WTC11 (cell line): ENCODE results near the gene NTSR1.

Experiments
- ATF2 ChIP-seq: sonication (generic); formaldehyde crosslinking; IDR thresholded peaks from 2 replicates; pipeline ENCODE4 v1.8.1; 2022; ENCODE audit warnings: low read depth, missing genetic modification reagents, borderline replicate concordance
- KAT7 ChIP-seq: sonication (generic); formaldehyde crosslinking; IDR thresholded peaks from 2 replicates; pipeline ENCODE4 v1.8.1; 2023; ENCODE audit warnings: missing genetic modification reagents, mild to moderate bottlenecking, borderline replicate concordance
- NFYB ChIP-seq: sonication (generic); formaldehyde crosslinking; conservative IDR thresholded peaks from 2 replicates; pipeline ENCODE4 v1.8.0; 2022; ENCODE audit warnings: low read depth, missing genetic modification reagents
- SP1 ChIP-seq: sonication (generic); formaldehyde crosslinking; conservative IDR thresholded peaks from 2 replicates; pipeline ENCODE4 v1.8.1; 2022; ENCODE audit warnings: missing genetic modification reagents
- ZBTB21 ChIP-seq: sonication (generic); formaldehyde crosslinking; IDR thresholded peaks from 2 replicates; pipeline ENCODE4 v1.8.1; 2023; ENCODE audit warnings: mild to moderate bottlenecking, missing genetic modification reagents, borderline replicate concordance
- ZNF121 ChIP-seq: sonication (generic); formaldehyde crosslinking; IDR thresholded peaks from 2 replicates; pipeline ENCODE4 v1.8.0; 2023; ENCODE audit warnings: missing genetic modification reagents
- ZSCAN18 ChIP-seq: fragments of 250-450 bp; sonication (Bioruptor Pico); IDR thresholded peaks from 2 replicates; pipeline ENCODE4 v2.1.2; 2022; ENCODE audit warnings: mild to moderate bottlenecking, moderate library complexity
- TF ChIP-seq, protein P1 (sequence below): fragments of 200-600 bp; IDR thresholded peaks from 2 replicates; pipeline ENCODE4 v1.8.0; 2022; ENCODE audit warnings: antibody characterized with exemption
- TF ChIP-seq, protein P2 (sequence below): sonication (generic); formaldehyde crosslinking; IDR thresholded peaks from 2 replicates; pipeline ENCODE4 v1.8.1; 2022; ENCODE audit warnings: low read depth, mild to moderate bottlenecking, moderate library complexity, missing genetic modification reagents, borderline replicate concordance
- TF ChIP-seq, protein P3 (sequence below): fragments of 250-450 bp; sonication (Bioruptor Pico); IDR thresholded peaks from 2 replicates; pipeline ENCODE4 v1.9.0; 2021; ENCODE audit warnings: mild to moderate bottlenecking
- TF ChIP-seq, protein P4 (sequence below): sonication (generic); formaldehyde crosslinking; IDR thresholded peaks from 2 replicates; pipeline ENCODE4 v1.8.1; 2022; ENCODE audit warnings: mild to moderate bottlenecking, missing genetic modification reagents, moderate library complexity, borderline replicate concordance

- TF ChIP-seq, protein P1, sequence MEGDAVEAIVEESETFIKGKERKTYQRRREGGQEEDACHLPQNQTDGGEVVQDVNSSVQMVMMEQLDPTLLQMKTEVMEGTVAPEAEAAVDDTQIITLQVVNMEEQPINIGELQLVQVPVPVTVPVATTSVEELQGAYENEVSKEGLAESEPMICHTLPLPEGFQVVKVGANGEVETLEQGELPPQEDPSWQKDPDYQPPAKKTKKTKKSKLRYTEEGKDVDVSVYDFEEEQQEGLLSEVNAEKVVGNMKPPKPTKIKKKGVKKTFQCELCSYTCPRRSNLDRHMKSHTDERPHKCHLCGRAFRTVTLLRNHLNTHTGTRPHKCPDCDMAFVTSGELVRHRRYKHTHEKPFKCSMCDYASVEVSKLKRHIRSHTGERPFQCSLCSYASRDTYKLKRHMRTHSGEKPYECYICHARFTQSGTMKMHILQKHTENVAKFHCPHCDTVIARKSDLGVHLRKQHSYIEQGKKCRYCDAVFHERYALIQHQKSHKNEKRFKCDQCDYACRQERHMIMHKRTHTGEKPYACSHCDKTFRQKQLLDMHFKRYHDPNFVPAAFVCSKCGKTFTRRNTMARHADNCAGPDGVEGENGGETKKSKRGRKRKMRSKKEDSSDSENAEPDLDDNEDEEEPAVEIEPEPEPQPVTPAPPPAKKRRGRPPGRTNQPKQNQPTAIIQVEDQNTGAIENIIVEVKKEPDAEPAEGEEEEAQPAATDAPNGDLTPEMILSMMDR = no peak
- TF ChIP-seq ZSCAN18 (CRISPR knock-in tag) (no peak), SP1 (no peak), ZNF121 (no peak), KAT7 (CRISPR knock-in tag) (no peak), ATF2 (no peak), NFYB (CRISPR knock-in tag) (no peak), ZBTB21 (CRISPR knock-in tag) (no peak)
- TF ChIP-seq, protein P2, sequence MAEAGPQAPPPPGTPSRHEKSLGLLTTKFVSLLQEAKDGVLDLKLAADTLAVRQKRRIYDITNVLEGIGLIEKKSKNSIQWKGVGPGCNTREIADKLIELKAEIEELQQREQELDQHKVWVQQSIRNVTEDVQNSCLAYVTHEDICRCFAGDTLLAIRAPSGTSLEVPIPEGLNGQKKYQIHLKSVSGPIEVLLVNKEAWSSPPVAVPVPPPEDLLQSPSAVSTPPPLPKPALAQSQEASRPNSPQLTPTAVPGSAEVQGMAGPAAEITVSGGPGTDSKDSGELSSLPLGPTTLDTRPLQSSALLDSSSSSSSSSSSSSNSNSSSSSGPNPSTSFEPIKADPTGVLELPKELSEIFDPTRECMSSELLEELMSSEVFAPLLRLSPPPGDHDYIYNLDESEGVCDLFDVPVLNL (CRISPR knock-in tag) = no peak
- TF ChIP-seq, protein P3, sequence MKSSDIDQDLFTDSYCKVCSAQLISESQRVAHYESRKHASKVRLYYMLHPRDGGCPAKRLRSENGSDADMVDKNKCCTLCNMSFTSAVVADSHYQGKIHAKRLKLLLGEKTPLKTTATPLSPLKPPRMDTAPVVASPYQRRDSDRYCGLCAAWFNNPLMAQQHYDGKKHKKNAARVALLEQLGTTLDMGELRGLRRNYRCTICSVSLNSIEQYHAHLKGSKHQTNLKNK (CRISPR knock-in tag) = no peak
- TF ChIP-seq, protein P4, sequence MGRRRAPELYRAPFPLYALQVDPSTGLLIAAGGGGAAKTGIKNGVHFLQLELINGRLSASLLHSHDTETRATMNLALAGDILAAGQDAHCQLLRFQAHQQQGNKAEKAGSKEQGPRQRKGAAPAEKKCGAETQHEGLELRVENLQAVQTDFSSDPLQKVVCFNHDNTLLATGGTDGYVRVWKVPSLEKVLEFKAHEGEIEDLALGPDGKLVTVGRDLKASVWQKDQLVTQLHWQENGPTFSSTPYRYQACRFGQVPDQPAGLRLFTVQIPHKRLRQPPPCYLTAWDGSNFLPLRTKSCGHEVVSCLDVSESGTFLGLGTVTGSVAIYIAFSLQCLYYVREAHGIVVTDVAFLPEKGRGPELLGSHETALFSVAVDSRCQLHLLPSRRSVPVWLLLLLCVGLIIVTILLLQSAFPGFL (CRISPR knock-in tag) = no peak
Observed at GRCh38 chr20:62742979-62743776, 34.5 kb downstream of the NTSR1 start.
